IMR-90 (cell line): ENCODE results near the gene TNIP2. TPM values are rescaled to one million over a fixed set of nuclear protein-coding genes. Genes with fewer than 3 reads are reported as not detected.

Experiments used
- ATAC-seq: fragments of 200-7000 bp; cut with Tn5 transposase; 2 replicates; pipeline ENCODE4 v1.9.1; 2020; ENCODE audit warnings: low read depth, mild to moderate bottlenecking, moderate library complexity
- BruUV-seq: library from RNA; stranded (reverse); fragments of 400-500 nt; replicated peaks from 2 replicates; lab custom pipeline; 2021; lab: Mats Ljungman, UMichigan
- CTCF ChIA-PET: fragments of 300-600 bp; formaldehyde crosslinking; extraction: SDS; loops from one replicate; lab custom pipeline; 2021; ENCODE audit warnings: antibody characterized with exemption; lab: Yijun Ruan, JAX
- POLR2A ChIA-PET: fragments of 300-600 bp; sonication (Branson Sonifier 250); formaldehyde crosslinking; loops from one replicate; lab custom pipeline; 2022; ENCODE audit warnings: antibody characterized with exemption; ENCODE audit not compliant: unreplicated experiment; lab: Charles Lee
- DNase-seq: peaks from one replicate; pipeline ENCODE4 v3.0.0; 2013
- H2AFZ ChIP-seq: replicated peaks from 2 replicates; pipeline ENCODE3; 2013; ENCODE audit warnings: low read length, mild to moderate bottlenecking; ENCODE audit not compliant: poor library complexity
- H2AK5ac ChIP-seq: 2 replicates; pipeline ENCODE4 v1.6.1; 2013; ENCODE audit warnings: low read depth, low read length, inconsistent platforms
- H2AK9ac ChIP-seq: replicated peaks from 2 replicates; pipeline ENCODE3; 2013; ENCODE audit warnings: mild to moderate bottlenecking, low read depth, low read length, moderate library complexity; ENCODE audit not compliant: poor library complexity
- H2BK120ac ChIP-seq: 2 replicates; pipeline ENCODE4 v1.6.1; 2013; ENCODE audit warnings: low read depth, low read length, inconsistent platforms
- H2BK15ac ChIP-seq: 3 replicates; pipeline ENCODE4 v1.6.1; 2013; ENCODE audit warnings: low read depth, low read length, inconsistent platforms
- H2BK20ac ChIP-seq: 2 replicates; pipeline ENCODE4 v1.6.1; 2013; ENCODE audit warnings: low read depth, mild to moderate bottlenecking, inconsistent platforms, low read length, moderate library complexity
- H2BK5ac ChIP-seq: 2 replicates; pipeline ENCODE4 v1.6.1; 2013; ENCODE audit warnings: mild to moderate bottlenecking, low read depth, low read length, inconsistent platforms; ENCODE audit not compliant: poor library complexity, severe bottlenecking
- H3K14ac ChIP-seq: replicated peaks from 2 replicates; pipeline ENCODE4 v1.6.1; 2013; ENCODE audit warnings: low read depth, low read length, inconsistent platforms
- H3K18ac ChIP-seq: 2 replicates; pipeline ENCODE4 v1.6.1; 2013; ENCODE audit warnings: low read depth, low read length, control low read depth
- H3K23ac ChIP-seq: 2 replicates; pipeline ENCODE4 v1.6.1; 2013; ENCODE audit warnings: low read depth, low read length, inconsistent platforms
- H3K27ac ChIP-seq: 2 replicates; pipeline ENCODE4 v1.5.1; 2013; ENCODE audit warnings: mild to moderate bottlenecking, control low read depth, low read length; ENCODE audit not compliant: insufficient read depth
- H3K27me3 ChIP-seq: 2 replicates; pipeline ENCODE4 v1.6.1; 2013; ENCODE audit warnings: low read length; ENCODE audit not compliant: control insufficient read depth, insufficient read depth
- H3K36me3 ChIP-seq: 2 replicates; pipeline ENCODE4 v1.6.1; 2013; ENCODE audit warnings: low read length, mixed read lengths; ENCODE audit not compliant: control insufficient read depth, insufficient read depth
- H3K4ac ChIP-seq: 2 replicates; pipeline ENCODE4 v1.6.1; 2013; ENCODE audit warnings: low read depth, low read length, inconsistent platforms
- H3K4me1 ChIP-seq: 2 replicates; pipeline ENCODE4 v1.6.1; 2013; ENCODE audit warnings: low read length, mixed read lengths; ENCODE audit not compliant: control insufficient read depth, insufficient read depth
- H3K4me2 ChIP-seq: 2 replicates; pipeline ENCODE4 v1.6.1; 2013; ENCODE audit warnings: low read depth, mild to moderate bottlenecking, control low read depth, low read length, moderate library complexity
- H3K4me3 ChIP-seq: 2 replicates; pipeline ENCODE4 v1.5.1; 2013; ENCODE audit warnings: low read depth, mild to moderate bottlenecking, control low read depth, low read length, moderate library complexity; ENCODE audit not compliant: insufficient read depth
- H3K56ac ChIP-seq: 2 replicates; pipeline ENCODE4 v1.6.1; 2013; ENCODE audit warnings: low read length, inconsistent platforms; ENCODE audit not compliant: insufficient read depth; ENCODE audit errors: extremely low read depth
- H3K79me1 ChIP-seq, 2 experiments: 2 replicates each; pipeline ENCODE4 v1.6.1; 2013; ENCODE audit warnings: low read length in 2 of 2, inconsistent platforms in 1 of 2, low read depth in 1 of 2
- H3K9ac ChIP-seq: 2 replicates; pipeline ENCODE4 v1.6.1; 2013; ENCODE audit warnings: low read depth, low read length, control low read depth
- H3K9me1 ChIP-seq: 2 replicates; pipeline ENCODE4 v1.6.1; 2013; ENCODE audit warnings: low read length, inconsistent platforms; ENCODE audit not compliant: insufficient read depth
- H3K9me3 ChIP-seq: 2 replicates; pipeline ENCODE4 v1.6.1; 2013; ENCODE audit warnings: low read length; ENCODE audit not compliant: control insufficient read depth, insufficient read depth
- H4K20me1 ChIP-seq: 2 replicates; pipeline ENCODE4 v1.6.1; 2013; ENCODE audit warnings: low read length, inconsistent platforms; ENCODE audit not compliant: insufficient read depth
- H4K5ac ChIP-seq: 2 replicates; pipeline ENCODE4 v1.6.1; 2013; ENCODE audit warnings: mild to moderate bottlenecking, low read depth, low read length, control low read depth
- H4K8ac ChIP-seq, 2 experiments: 2 replicates each; pipeline ENCODE4 v1.6.1; 2013; ENCODE audit warnings: low read depth in 2 of 2, low read length in 2 of 2, control low read depth in 1 of 2, inconsistent platforms in 1 of 2
- H4K91ac ChIP-seq: 2 replicates; pipeline ENCODE4 v1.6.1; 2013; ENCODE audit warnings: low read depth, low read length, inconsistent platforms; ENCODE audit not compliant: insufficient read depth
- BHLHE40 ChIP-seq: fragments of 150-350 bp; IDR thresholded peaks from 2 replicates; pipeline ENCODE4 v1.6.1; 2016; ENCODE audit warnings: mild to moderate bottlenecking, low read depth, low read length
- CEBPB ChIP-seq: IDR thresholded peaks from 2 replicates; pipeline ENCODE4 v1.6.1; 2012; ENCODE audit warnings: low read depth, low read length, improper control_type of control experiment
- CTCF ChIP-seq: conservative IDR thresholded peaks from 2 replicates; pipeline ENCODE4 v1.5.1; 2012; ENCODE audit warnings: mild to moderate bottlenecking, low read depth, low read length, improper control_type of control experiment
- FOS ChIP-seq: fragments of 150-350 bp; IDR thresholded peaks from 2 replicates; pipeline ENCODE4 v1.6.1; 2016; ENCODE audit warnings: low read depth, low read length
- MAFK ChIP-seq: IDR thresholded peaks from 2 replicates; pipeline ENCODE4 v1.6.1; 2012; ENCODE audit warnings: low read depth, low read length, improper control_type of control experiment
- MAZ ChIP-seq: IDR thresholded peaks from 2 replicates; pipeline ENCODE4 v1.6.1; 2012; ENCODE audit warnings: low read depth, mild to moderate bottlenecking, low read length, improper control_type of control experiment, moderate library complexity, borderline replicate concordance
- MXI1 ChIP-seq: IDR thresholded peaks from 2 replicates; pipeline ENCODE4 v1.6.1; 2012; ENCODE audit warnings: low read depth, mild to moderate bottlenecking, low read length, moderate library complexity, borderline replicate concordance
- NFE2L2 ChIP-seq: fragments of 150-350 bp; IDR thresholded peaks from 2 replicates; pipeline ENCODE4 v1.6.1; 2016; ENCODE audit warnings: low read depth, mild to moderate bottlenecking, low read length
- POLR2A ChIP-seq: IDR thresholded peaks from 2 replicates; pipeline ENCODE4 v1.6.1; 2012; ENCODE audit warnings: mild to moderate bottlenecking, low read depth, low read length
- RAD21 ChIP-seq: IDR thresholded peaks from 2 replicates; pipeline ENCODE4 v1.6.1; 2012; ENCODE audit warnings: low read length, improper control_type of control experiment
- RFX5 ChIP-seq: IDR thresholded peaks from 2 replicates; pipeline ENCODE4 v1.8.0; 2012; ENCODE audit warnings: low read depth, mild to moderate bottlenecking, low read length, moderate library complexity
- SMC3 ChIP-seq: fragments of 150-350 bp; IDR thresholded peaks from 2 replicates; pipeline ENCODE4 v1.6.1; 2016; ENCODE audit warnings: low read depth, mild to moderate bottlenecking, antibody characterized with exemption, low read length, moderate library complexity
- WGBS, 2 experiments: methylation state at CpG; one replicate each; pipeline versions ENCODE4 v1.1.5 to v1.1.7; 2013; ENCODE audit warnings: missing lambda C conversion rate in 2 of 2; ENCODE audit not compliant: insufficient read length in 1 of 2; ENCODE audit errors: extremely low coverage in 2 of 2; 5-methylcytosine and 5-hydroxymethylcytosine counted together
- dilution Hi-C: fragments of 300-500 bp; cut with HindIII; formaldehyde crosslinking; loops from one replicate; pipeline ENCODE4 v1.14.3; 2018; ENCODE audit warnings: low sequenced_read_pairs; ENCODE audit not compliant: unreplicated experiment
- in situ Hi-C: fragments of 300-500 bp; cut with MboI; formaldehyde crosslinking; loops from 3 replicates; pipeline ENCODE4 v1.14.3; 2019; ENCODE audit warnings: low sequenced_read_pairs, inconsistent platforms, mixed read lengths
- intact Hi-C: fragments of 100-400 bp; cut with micrococcal nuclease; formaldehyde crosslinking; loops from 2 replicates; pipeline ENCODE4 v1.10.0; 2022
- polyA plus RNA-seq, 3 experiments: library from polyadenylated mRNA; depleted of rRNA; stranded (reverse); fragments of >200 nt; gene quantifications; 2 replicates each; pipeline ENCODE4 v1.2.3, GENCODE V29; 2012; ENCODE audit warnings: low replicate concordance in 1 of 3
- total RNA-seq: library from RNA; depleted of rRNA; stranded (reverse); fragments of >200 nt; gene quantifications from 2 replicates; pipeline ENCODE4 v1.2.3, GENCODE V29; 2012

The TNIP2 gene
- total and polyA plus RNA-seq, 2 of the 4 experiments (the other 2 are of a cell fraction) = 33.3 to 38.5 TPM

GRCh38 chr4:2745981-2746806, 9.9 kb downstream of the TNIP2 start:
- dilution Hi-C loops (no loop called here), intact Hi-C loops (no loop called here), in situ Hi-C loops (no loop called here)
- peak overlapping the region; percentile 80 for H2AK5ac ChIP-seq
- CTCF ChIA-PET = interaction anchor here (0.5 to 0.9 kb wide), 3 partner anchors 15 to 41 kb away, joined by 4 to 10 read pairs (median 4); no protein-coding TSS in a partner anchor
- no peak overlapping the region; a peak in 1 of 4 replicates for H4K8ac ChIP-seq
- peak overlapping the region; percentile 68 for H3K4ac ChIP-seq
- H3K9me1 ChIP-seq = peaks cover 48% of the 10 kb centered on the region
- no peak overlapping the region for H3K9ac ChIP-seq
- H3K27me3 ChIP-seq = no peaks in the 10 kb centered on the region
- 0 out of 2 replicates have a peak overlapping the region, but pooled peaks have one; percentile 21 for H4K91ac ChIP-seq
- peak overlapping the region; percentile 64 for H2BK5ac ChIP-seq
- H2BK20ac ChIP-seq = peak overlapping the region; percentile 59; the same call in 1 of the 2 replicates
- H3K27ac ChIP-seq = peak overlapping the region; percentile 39; the same call in 1 of the 2 replicates
- H4K20me1 ChIP-seq = peaks cover 32% of the 10 kb centered on the region
- 41% methylated on average over 6 of the region's 21 CpGs; no CpG with 5 or more reads in 1 of the 2 experiments for WGBS, 2 experiments
- no peaks in the 10 kb centered on the region for H3K9me3 ChIP-seq
- H3K4me3 ChIP-seq = no peak overlapping the region
- peak overlapping the region; percentile 71 for H2AK9ac ChIP-seq
- POLR2A ChIA-PET = no interaction called here
- peaks cover 28% of the 10 kb centered on the region for H3K4me1 ChIP-seq
- ATAC-seq = peak; percentile 78
- peak overlapping the region; percentile 31; the same call in 1 of the 2 replicates for H3K4me2 ChIP-seq
- H3K79me1 ChIP-seq = peaks cover 25 to 88% of the 10 kb centered on the region in 2 experiments; a peak in 3 of 4 replicates
- TF ChIP-seq SMC3 (no peak), POLR2A (no peak), CEBPB (no peak), FOS (peak; percentile 69), RAD21 (peak; percentile 12; the same call in 1 of the 2 replicates), MXI1 (0 out of 2 replicates have a peak, but pooled peaks have one; percentile 14), RFX5 (no peak), MAFK (no peak), NFE2L2 (no peak), CTCF (no peak), BHLHE40 (peak; percentile 25; the same call in 1 of the 2 replicates), MAZ (0 out of 2 replicates have a peak, but pooled peaks have one; percentile 31)
- peak overlapping the region; percentile 58 for H2AFZ ChIP-seq
- peaks cover 49% of the 10 kb centered on the region for H3K36me3 ChIP-seq
- H3K14ac ChIP-seq = peak overlapping the region; percentile 52; the same call in 1 of the 2 replicates
- no peak overlapping the region for H4K5ac ChIP-seq
- no peak overlapping the region for H3K18ac ChIP-seq
- peak overlapping the region; percentile 49; the same call in 1 of the 2 replicates for H2BK120ac ChIP-seq
- no TSS peak for BruUV-seq
- H2BK15ac ChIP-seq = no peak overlapping the region; the same call in 2 of the 3 replicates
- H3K56ac ChIP-seq = no peak overlapping the region
- peak; percentile 85 for DNase-seq
- no peak overlapping the region for H3K23ac ChIP-seq
